BLaER1 treated with 17β-estradiol and CSF1 and Interleukin-3, amounts not matched to agents 10 nM and 100 nM (cell line): ENCODE data around the gene RHOBTB3.
A peak's percentile ranks its signal among the peaks of the same experiment; 100 is the strongest.

ENCODE experiments used
- H3K27ac ChIP-seq, 11 experiments: shearing (Covaris generic); formaldehyde crosslinking; 2 replicates each; pipeline ENCODE4 v1.8.1; 2022
- H3K27me3 ChIP-seq, 11 experiments: shearing (Covaris generic); formaldehyde crosslinking; 2 replicates each; pipeline ENCODE4 v1.8.1; 2022
- H3K36me3 ChIP-seq, 11 experiments: shearing (Covaris generic); formaldehyde crosslinking; 2 replicates each; pipeline ENCODE4 v1.8.1; 2022
- H3K4me1 ChIP-seq, 10 experiments: shearing (Covaris generic); formaldehyde crosslinking; 2 replicates each; pipeline ENCODE4 v1.8.1; 2022
- H3K4me2 ChIP-seq, 11 experiments: shearing (Covaris generic); formaldehyde crosslinking; 2 replicates each; pipeline ENCODE4 v1.8.1; 2022
- H3K4me3 ChIP-seq, 10 experiments: shearing (Covaris generic); formaldehyde crosslinking; 2 replicates each; pipeline ENCODE4 v1.8.1; 2022
- H3K9ac ChIP-seq, 11 experiments: shearing (Covaris generic); formaldehyde crosslinking; 2 replicates each; pipeline ENCODE4 v1.8.1; 2022
- H3K9me3 ChIP-seq, 11 experiments: shearing (Covaris generic); formaldehyde crosslinking; replicated peaks in 1 of 11; 2 replicates each; pipeline ENCODE4 v1.8.1; 2022
- H4K20me1 ChIP-seq, 11 experiments: shearing (Covaris generic); formaldehyde crosslinking; 2 replicates each; pipeline ENCODE4 v1.8.1; 2022
- Cebpa-rat ChIP-seq, 11 experiments: shearing (Covaris generic); IDR thresholded peaks; 2 replicates each; pipeline ENCODE4 v1.8.1; 2022

Gene RHOBTB3

GRCh38 chr5:95727764-95728191 is 3.4 kb upstream of the RHOBTB3 start:
- Histone ChIP-seq H3K9ac (no peak overlapping the region), H3K27me3 (no peaks in the 10 kb centered on the region), H3K4me3 (no peak overlapping the region), H3K4me1 (peaks cover 34 to 78% (median 47%) of the 10 kb centered on the region in 10 experiments), H3K9me3 (no peaks in the 10 kb centered on the region), H4K20me1 (no peaks in the 10 kb centered on the region), H3K4me2 (peak overlapping the region; percentile 5 to 89 (median 45); a peak in 18 of 22 replicates), H3K36me3 (no peaks in the 10 kb centered on the region), H3K27ac (peak overlapping the region in 1 of 11 experiments; percentile 22; a peak in 2 of 22 replicates)
- TF ChIP-seq Cebpa-rat (IDR thresholded peaks at IDR 0.05), result no peak

GRCh38 chr5:95728494-95729114 is 2.5 kb upstream of the RHOBTB3 start:
- H3K36me3 ChIP-seq, result 0 out of 22 replicates have a peak, but pooled peaks cover 0 to 3% (median 0%) of the 10 kb centered on the region in 11 experiments
- H3K27me3 ChIP-seq, result no peaks in the 10 kb centered on the region
- no peak overlapping the region for H3K9ac ChIP-seq
- no peaks in the 10 kb centered on the region for H4K20me1 ChIP-seq
- H3K9me3 ChIP-seq, result no peaks in the 10 kb centered on the region
- TF ChIP-seq Cebpa-rat (IDR thresholded peaks at IDR 0.05), result no peak
- no peak overlapping the region for H3K4me3 ChIP-seq
- H3K4me1 ChIP-seq, result peaks cover 39 to 78% (median 50%) of the 10 kb centered on the region in 10 experiments
- H3K4me2 ChIP-seq, result peak overlapping the region in 7 of 11 experiments; percentile 10 to 90 (median 73); a peak in 10 of 22 replicates
- peak overlapping the region in 4 of 11 experiments; percentile 12 to 34 (median 20); a peak in 4 of 22 replicates for H3K27ac ChIP-seq

GRCh38 chr5:95729115-95730010 is 1.8 kb upstream of the RHOBTB3 start:
- H3K36me3 ChIP-seq, result peaks cover 0 to 11% (median 0%) of the 10 kb centered on the region in 11 experiments; a peak in 2 of 22 replicates
- peaks cover 43 to 78% (median 56%) of the 10 kb centered on the region in 10 experiments for H3K4me1 ChIP-seq
- H4K20me1 ChIP-seq, result no peaks in the 10 kb centered on the region
- peak overlapping the region in 4 of 10 experiments; percentile 79 to 89 (median 84); a peak in 4 of 20 replicates for H3K4me3 ChIP-seq
- no peak for TF ChIP-seq Cebpa-rat (IDR thresholded peaks at IDR 0.05)
- H3K9ac ChIP-seq, result peak overlapping the region in 5 of 11 experiments; percentile 85 to 95 (median 92); a peak in 6 of 22 replicates
- no peaks in the 10 kb centered on the region for H3K27me3 ChIP-seq
- peak overlapping the region; percentile 73 to 92 (median 87); a peak in 20 of 22 replicates for H3K4me2 ChIP-seq
- H3K27ac ChIP-seq, result peak overlapping the region in 2 of 11 experiments; percentile 34 to 93; a peak in 3 of 22 replicates
- no peaks in the 10 kb centered on the region for H3K9me3 ChIP-seq

- peak overlapping the region; percentile 85 to 95 (median 92) for H3K9ac ChIP-seq
- H4K20me1 ChIP-seq, result no peaks in the 10 kb centered on the region; a peak in 1 of 22 replicates
- no peaks in the 10 kb centered on the region for H3K27me3 ChIP-seq
- H3K4me3 ChIP-seq, result peak overlapping the region; percentile 74 to 96 (median 88)
- no peaks in the 10 kb centered on the region for H3K9me3 ChIP-seq
- H3K4me1 ChIP-seq, result peaks cover 47 to 78% (median 63%) of the 10 kb centered on the region in 10 experiments
- no peak for TF ChIP-seq Cebpa-rat (IDR thresholded peaks at IDR 0.05)
- H3K27ac ChIP-seq, result peak overlapping the region; percentile 84 to 95 (median 93); a peak in 21 of 22 replicates
- H3K4me2 ChIP-seq, result peak overlapping the region; percentile 73 to 92 (median 87)
- H3K36me3 ChIP-seq, result peaks cover 0 to 19% (median 0%) of the 10 kb centered on the region in 11 experiments; a peak in 6 of 22 replicates
Measured at GRCh38 chr5:95730011-95730700, 980 bp upstream of the RHOBTB3 start.

- H3K4me2 ChIP-seq, result peak overlapping the region; percentile 73 to 92 (median 87)
- TF ChIP-seq Cebpa-rat (IDR thresholded peaks at IDR 0.05), result no peak
- H3K4me3 ChIP-seq, result peak overlapping the region; percentile 74 to 96 (median 88)
- H3K9me3 ChIP-seq, result no peaks in the 10 kb centered on the region
- H4K20me1 ChIP-seq, result no peaks in the 10 kb centered on the region; a peak in 1 of 22 replicates
- H3K9ac ChIP-seq, result peak overlapping the region; percentile 85 to 95 (median 92)
- H3K36me3 ChIP-seq, result peaks cover under 1 to 36% (median 9%) of the 10 kb centered on the region in 11 experiments; a peak in 16 of 22 replicates
- H3K27me3 ChIP-seq, result no peaks in the 10 kb centered on the region
- peak overlapping the region; percentile 84 to 95 (median 93) for H3K27ac ChIP-seq
- H3K4me1 ChIP-seq, result peaks cover 51 to 82% (median 67%) of the 10 kb centered on the region in 10 experiments
Measured at GRCh38 chr5:95731571-95732554, 727 bp downstream of the RHOBTB3 start.

DNA sequence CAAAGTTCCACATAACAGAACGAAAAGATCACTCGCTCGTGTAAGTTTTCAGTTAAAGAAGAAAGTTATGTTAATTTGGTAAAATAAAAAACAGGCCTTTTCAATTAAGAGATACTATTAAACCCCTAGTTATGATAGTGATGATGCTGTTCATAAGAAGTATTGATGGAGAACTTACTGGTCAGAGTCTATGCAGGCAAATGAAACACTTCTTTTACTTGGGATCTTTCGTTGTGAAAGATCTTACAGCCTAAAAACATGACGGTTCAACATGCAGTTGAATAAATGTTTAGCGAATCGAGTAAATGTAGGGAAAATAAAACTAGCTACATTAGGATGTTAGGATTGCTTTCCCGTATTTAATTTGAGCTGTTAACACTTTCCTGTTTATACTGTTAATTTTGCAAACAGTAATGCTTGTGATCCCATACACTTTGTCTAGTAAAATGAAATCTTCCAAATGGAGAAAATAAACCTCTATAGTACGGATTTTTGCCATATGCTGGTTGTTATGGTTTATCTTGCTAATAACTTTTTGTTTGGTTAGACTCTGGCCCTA is 2.0 kb downstream of the RHOBTB3 start:
- H3K4me3 ChIP-seq, result peak overlapping the region in 9 of 10 experiments; percentile 12 to 96 (median 79); a peak in 10 of 20 replicates
- peaks cover 4 to 48% (median 17%) of the 10 kb centered on the region in 11 experiments; a peak in 19 of 22 replicates for H3K36me3 ChIP-seq
- H3K4me1 ChIP-seq, result peaks cover 52 to 82% (median 68%) of the 10 kb centered on the region in 10 experiments
- no peak overlapping the region for H3K27ac ChIP-seq
- peak overlapping the region in 6 of 11 experiments; percentile 0 to 92 (median 9); a peak in 5 of 22 replicates for H3K9ac ChIP-seq
- no peaks in the 10 kb centered on the region for H3K27me3 ChIP-seq
- no peak for TF ChIP-seq Cebpa-rat (IDR thresholded peaks at IDR 0.05)
- peaks cover 0 to 12% (median 0%) of the 10 kb centered on the region in 11 experiments; a peak in 4 of 22 replicates for H4K20me1 ChIP-seq
- H3K4me2 ChIP-seq, result peak overlapping the region; percentile 24 to 92 (median 85)
- no peaks in the 10 kb centered on the region for H3K9me3 ChIP-seq

GRCh38 chr5:95734187-95734586 is 3.1 kb downstream of the RHOBTB3 start:
- Histone ChIP-seq H3K4me3 (no peak overlapping the region), H3K9me3 (peaks cover 0 to 10% (median 4%) of the 10 kb centered on the region in 11 experiments; a peak in 9 of 22 replicates), H3K4me1 (peaks cover 60 to 82% (median 73%) of the 10 kb centered on the region in 10 experiments), H3K4me2 (peak overlapping the region; percentile 24 to 92 (median 85); a peak in 18 of 22 replicates), H3K9ac (peak overlapping the region in 2 of 11 experiments; percentile 2 to 92; a peak in 2 of 22 replicates), H3K27me3 (no peaks in the 10 kb centered on the region), H4K20me1 (peaks cover 0 to 15% (median 0%) of the 10 kb centered on the region in 11 experiments; a peak in 4 of 22 replicates), H3K27ac (no peak overlapping the region), H3K36me3 (peaks cover 9 to 58% (median 26%) of the 10 kb centered on the region in 11 experiments; a peak in 21 of 22 replicates)
- TF ChIP-seq Cebpa-rat (IDR thresholded peaks at IDR 0.05), result no peak
